ENCODE results near the gene TRMT112. TPM values are rescaled to one million over a fixed set of nuclear protein-coding genes. Genes with fewer than 3 reads are reported as not detected.
A peak's percentile ranks its signal among the peaks of the same experiment; 100 is the strongest.

The TRMT112 gene
- total and polyA plus RNA-seq, 2 experiments from 2014 or later, result 298 to 927 TPM

GRCh38 chr11:64306876-64307622 is 10.3 kb downstream of the TRMT112 start:
- peaks cover 14% of the 10 kb centered on the region for H3K4me1 Mint-ChIP-seq
- H3K27me3 Mint-ChIP-seq (ENCODE audit: insufficient read depth, low read depth, poor library complexity), result peaks cover 18% of the 10 kb centered on the region
- Histone ChIP-seq H3K79me2 (replicated peaks; ENCODE audit: insufficient read depth) (peaks cover 36% of the 10 kb centered on the region), H4K20me1 (replicated peaks; ENCODE audit: insufficient read depth) (no peaks in the 10 kb centered on the region; the same call in 1 of the 2 replicates), H3K27me3 (ENCODE audit: insufficient read depth) (peaks cover 13% of the 10 kb centered on the region), H3K4me3 (peak overlapping the region; percentile 91), H2AFZ (no peak overlapping the region), H3K9me2 (ENCODE audit: insufficient read depth) (no peaks in the 10 kb centered on the region), H3K36me3 (ENCODE audit: insufficient read depth) (no peaks in the 10 kb centered on the region), H3K27ac (ENCODE audit: low read depth) (no peak overlapping the region), H3K4me1 (ENCODE audit: insufficient read depth) (peaks cover 9% of the 10 kb centered on the region; the same call in 1 of the 2 replicates), H3F3A (replicated peaks; ENCODE audit: low read depth) (peaks cover 7% of the 10 kb centered on the region), H3K4me2 (peak overlapping the region; percentile 90)
- DNase-seq (ENCODE audit: low spot score) (no peak), ATAC-seq (no peak)
- H3K36me3 Mint-ChIP-seq (ENCODE audit: low read depth), result peaks cover 10% of the 10 kb centered on the region; the same call in 2 of the 3 replicates
- no peak for TF ChIP-seq ZNF114 (CRISPR knock-in tag; IDR thresholded peaks at IDR 0.05)
- TF ChIP-seq CTCF (conservative IDR thresholded peaks at IDR 0.05; ENCODE audit: low read depth in 2 of 2), result no peak
- no peak for TF ChIP-seq ZNF331 (CRISPR knock-in tag; IDR thresholded peaks at IDR 0.05; ENCODE audit: low read depth)
- no peak for TF ChIP-seq POLR2AphosphoS5 (IDR thresholded peaks at IDR 0.05; ENCODE audit: low read depth)
- no peak for TF ChIP-seq EZH2phosphoT487 (IDR thresholded peaks at IDR 0.05; ENCODE audit: unreplicated experiment)
- TF ChIP-seq NANOG (IDR thresholded peaks at IDR 0.05; ENCODE audit: borderline replicate concordance), result no peak
- TF ChIP-seq REST (IDR thresholded peaks at IDR 0.05; ENCODE audit: unreplicated experiment), result no peak
- TF ChIP-seq ETS1 (IDR thresholded peaks at IDR 0.05), result no peak
- TF ChIP-seq EZH2 (IDR thresholded peaks at IDR 0.05; ENCODE audit: low read depth, unreplicated experiment), result no peak
- TF ChIP-seq ZNF462 (CRISPR knock-in tag; IDR thresholded peaks at IDR 0.05), result no peak
- TF ChIP-seq CREB1 (CRISPR knock-in tag; IDR thresholded peaks at IDR 0.05; ENCODE audit: low read depth), result no peak
- TF ChIP-seq STAT1 (IDR thresholded peaks at IDR 0.05; ENCODE audit: unreplicated experiment), result no peak
- no peak for TF ChIP-seq JUNB (IDR thresholded peaks at IDR 0.05; ENCODE audit: unreplicated experiment)
- no peak overlapping the region; the same call in 1 of the 2 replicates for H3K27ac Mint-ChIP-seq
- peak overlapping the region; percentile 100 for H3K4me3 Mint-ChIP-seq
- no peaks in the 10 kb centered on the region; the same call in 2 of the 3 replicates for H3K9me3 Mint-ChIP-seq

Data from GM23338 (cell line).